ENCODE data around the gene ANGPTL2. TPM values are rescaled to one million over a fixed set of nuclear protein-coding genes. Genes with fewer than 3 reads are reported as not detected.

ANGPTL2 gene
- total RNA-seq, 4 donors from 2014 or later: 29.5 to 57.0 (median 41.3) TPM

DNA sequence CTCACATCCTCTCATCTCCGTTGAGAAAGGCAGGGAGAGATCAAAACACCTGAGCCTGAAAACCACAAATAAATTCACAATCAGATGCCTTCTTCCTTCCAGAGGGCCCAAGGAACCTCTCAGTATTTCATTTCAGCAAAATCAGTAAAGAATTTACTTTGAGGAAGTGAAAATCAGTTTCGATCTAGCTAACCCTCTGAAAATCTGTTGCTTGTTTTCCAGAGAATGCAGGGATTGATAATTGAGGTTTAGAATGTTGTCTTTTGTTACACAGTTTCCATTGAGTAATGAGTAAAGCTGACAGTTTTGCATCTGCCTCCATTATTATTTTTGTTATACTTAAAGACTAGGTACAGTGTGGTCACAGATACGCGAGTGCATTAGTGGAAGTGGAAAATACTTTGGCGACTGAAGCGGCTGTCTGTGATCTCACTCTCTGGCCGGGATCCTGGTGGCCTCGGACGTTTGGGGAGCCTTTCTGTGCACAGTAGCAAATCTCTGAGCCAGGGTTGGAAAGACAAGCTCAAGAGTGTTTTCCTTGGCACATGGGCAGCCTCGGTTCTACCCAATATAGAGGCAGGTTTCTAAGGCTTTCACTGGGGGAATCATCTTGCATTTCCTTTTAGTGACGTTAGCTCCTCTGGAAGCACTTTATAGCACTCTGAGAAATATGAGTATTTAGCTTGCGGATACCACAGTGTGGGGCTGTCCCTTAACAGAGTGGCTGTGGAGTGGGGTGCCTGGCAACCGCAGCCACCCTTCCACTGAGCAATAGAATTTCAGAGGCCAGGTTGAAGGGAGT is 32.2 kb upstream of the ANGPTL2 start:
- Histone ChIP-seq H3K27ac (replicated peaks in 1 of 4) (peak overlapping the region; percentile 60 to 77 (median 64)), H3K27me3 (no peaks in the 10 kb centered on the region), H3K4me1 (peaks cover 24 to 37% (median 30%) of the 10 kb centered on the region in 4 donors), H3K9me3 (no peaks in the 10 kb centered on the region), H3K36me3 (no peaks in the 10 kb centered on the region), H3K4me3 (peak overlapping the region; percentile 27 to 33 (median 30))
- intact Hi-C loops (cut with DNase I): loop anchor here (2.0 kb wide), 1 partner anchor 44 kb away; no protein-coding TSS in a partner anchor
- TF ChIP-seq POLR2AphosphoS5 (IDR thresholded peaks at IDR 0.05): peak; percentile 28 to 52
- TF ChIP-seq, protein P1, sequence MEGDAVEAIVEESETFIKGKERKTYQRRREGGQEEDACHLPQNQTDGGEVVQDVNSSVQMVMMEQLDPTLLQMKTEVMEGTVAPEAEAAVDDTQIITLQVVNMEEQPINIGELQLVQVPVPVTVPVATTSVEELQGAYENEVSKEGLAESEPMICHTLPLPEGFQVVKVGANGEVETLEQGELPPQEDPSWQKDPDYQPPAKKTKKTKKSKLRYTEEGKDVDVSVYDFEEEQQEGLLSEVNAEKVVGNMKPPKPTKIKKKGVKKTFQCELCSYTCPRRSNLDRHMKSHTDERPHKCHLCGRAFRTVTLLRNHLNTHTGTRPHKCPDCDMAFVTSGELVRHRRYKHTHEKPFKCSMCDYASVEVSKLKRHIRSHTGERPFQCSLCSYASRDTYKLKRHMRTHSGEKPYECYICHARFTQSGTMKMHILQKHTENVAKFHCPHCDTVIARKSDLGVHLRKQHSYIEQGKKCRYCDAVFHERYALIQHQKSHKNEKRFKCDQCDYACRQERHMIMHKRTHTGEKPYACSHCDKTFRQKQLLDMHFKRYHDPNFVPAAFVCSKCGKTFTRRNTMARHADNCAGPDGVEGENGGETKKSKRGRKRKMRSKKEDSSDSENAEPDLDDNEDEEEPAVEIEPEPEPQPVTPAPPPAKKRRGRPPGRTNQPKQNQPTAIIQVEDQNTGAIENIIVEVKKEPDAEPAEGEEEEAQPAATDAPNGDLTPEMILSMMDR (IDR thresholded peaks at IDR 0.05): no peak
- 26% methylated on average over 13 of the region's 13 CpGs for WGBS
- peak; percentile 93 for DNase-seq (ENCODE audit: extremely low spot score)

DNA sequence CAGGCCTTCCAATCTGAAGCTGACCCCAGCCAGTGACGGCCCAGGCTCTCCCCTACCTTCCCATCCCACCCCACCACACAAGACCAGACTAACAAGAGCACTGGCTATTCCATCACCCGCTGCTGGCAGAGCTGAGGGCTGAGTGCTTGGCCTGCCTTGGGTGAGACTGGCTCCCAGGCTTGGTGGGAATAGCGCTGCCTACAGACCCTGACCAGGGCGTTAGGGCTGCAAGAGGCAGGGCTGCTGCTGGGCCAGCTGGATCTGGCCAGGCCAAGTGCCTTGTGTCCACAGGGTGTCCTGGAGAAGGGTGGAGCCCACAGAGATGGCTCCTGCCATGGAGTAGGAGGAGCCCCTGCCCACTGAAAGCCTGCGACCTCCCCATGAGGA is 31.6 kb upstream of the ANGPTL2 start:
- Histone ChIP-seq H3K4me1 (peaks cover 18 to 31% (median 24%) of the 10 kb centered on the region in 4 donors), H3K27ac (replicated peaks in 1 of 4) (peak overlapping the region; percentile 60 to 77 (median 64)), H3K27me3 (no peaks in the 10 kb centered on the region), H3K4me3 (peak overlapping the region in 2 of 4 donors; percentile 30 to 33), H3K9me3 (no peaks in the 10 kb centered on the region), H3K36me3 (no peaks in the 10 kb centered on the region)
- WGBS: 97% methylated on average over 5 of the region's 5 CpGs
- intact Hi-C loops (cut with DNase I): loop anchor here (2.0 kb wide), 1 partner anchor 45 kb away; no protein-coding TSS in a partner anchor
- TF ChIP-seq, protein P1 (IDR thresholded peaks at IDR 0.05): no peak
- TF ChIP-seq POLR2A (IDR thresholded peaks at IDR 0.05; ENCODE audit: low read depth) (no peak), POLR2AphosphoS5 (IDR thresholded peaks at IDR 0.05) (no peak), EP300 (IDR thresholded peaks at IDR 0.05) (no peak)
- no peak for DNase-seq (ENCODE audit: extremely low spot score)

DNA sequence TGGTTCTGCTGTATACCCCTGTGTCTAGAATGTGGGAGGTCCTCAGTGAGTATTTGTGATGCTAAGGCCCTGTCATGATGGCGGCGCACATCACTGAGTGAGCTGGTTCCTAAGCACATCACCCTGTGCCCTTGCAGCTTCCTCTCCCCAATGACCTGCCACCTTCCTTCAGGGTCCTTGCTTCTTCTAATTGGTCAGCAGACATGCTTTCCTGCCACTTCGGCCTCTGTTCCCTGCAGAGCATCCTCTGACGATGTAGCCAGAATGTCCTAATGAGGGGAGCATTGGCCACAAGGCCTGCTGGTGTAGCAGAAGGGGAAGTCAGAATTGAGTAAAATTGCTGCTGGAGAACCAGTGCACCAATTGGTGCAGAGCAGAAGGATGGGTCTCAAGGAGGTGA is 31.1 kb upstream of the ANGPTL2 start:
- H3K4me1 ChIP-seq: peaks cover 18 to 28% (median 22%) of the 10 kb centered on the region in 4 donors
- no peak overlapping the region for H3K27ac ChIP-seq (replicated peaks in 1 of 4)
- no peak overlapping the region for H3K4me3 ChIP-seq
- no peaks in the 10 kb centered on the region for H3K27me3 ChIP-seq
- 74% methylated on average over 2 of the region's 4 CpGs for WGBS
- no peak for DNase-seq (ENCODE audit: extremely low spot score)
- intact Hi-C loops (cut with DNase I): no loop called here
- TF ChIP-seq POLR2AphosphoS5 (IDR thresholded peaks at IDR 0.05): no peak
- TF ChIP-seq, protein P1 (IDR thresholded peaks at IDR 0.05): no peak
- no peak for TF ChIP-seq EP300 (IDR thresholded peaks at IDR 0.05)
- no peaks in the 10 kb centered on the region for H3K36me3 ChIP-seq
- H3K9me3 ChIP-seq: no peaks in the 10 kb centered on the region

DNA sequence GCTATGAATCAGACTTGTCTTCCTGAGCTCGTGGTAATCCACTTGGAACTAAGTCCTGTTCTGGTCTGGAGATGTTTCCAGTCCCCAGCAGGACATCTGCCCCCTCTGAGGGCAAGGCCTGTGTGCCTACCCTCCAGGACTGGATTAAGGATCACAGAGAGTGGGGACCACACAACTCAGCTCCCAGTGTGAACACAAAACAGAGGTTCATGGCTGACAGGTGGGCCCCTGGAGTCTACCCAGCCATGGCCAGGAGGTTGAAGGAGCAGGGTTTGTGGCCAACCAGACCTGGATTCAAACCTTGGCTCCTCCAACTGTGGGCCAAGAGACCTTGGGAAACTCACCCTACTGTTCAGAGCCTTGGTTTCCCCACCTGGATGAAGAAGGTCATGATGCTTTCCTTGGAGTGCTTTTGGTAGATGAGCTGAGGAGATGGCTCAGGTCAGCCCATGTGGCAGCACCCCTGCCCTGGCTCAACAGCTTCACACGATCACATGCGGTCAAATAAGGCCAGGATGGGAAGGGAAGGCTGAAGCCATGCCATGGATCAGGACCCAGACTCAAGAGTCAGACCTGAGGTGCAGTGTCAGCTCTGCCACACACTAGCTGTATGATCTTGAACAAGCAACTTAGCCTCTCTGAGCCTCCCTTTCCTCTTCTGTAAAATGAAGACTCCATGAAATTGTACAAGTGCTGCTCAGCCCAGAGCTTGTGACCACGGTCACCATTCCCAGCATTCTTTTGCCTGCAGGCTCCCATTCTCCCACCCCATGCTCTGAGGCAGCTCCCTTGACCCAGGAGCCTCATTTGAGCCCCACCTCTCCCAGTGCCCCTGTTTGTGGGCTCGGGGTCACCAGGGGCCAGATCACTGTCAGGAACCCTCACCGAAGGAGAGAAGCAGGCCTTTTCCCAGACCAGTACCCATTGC is 27.3 kb upstream of the ANGPTL2 start:
- Histone ChIP-seq H3K9me3 (no peaks in the 10 kb centered on the region), H3K36me3 (no peaks in the 10 kb centered on the region), H3K27ac (replicated peaks in 1 of 4) (no peak overlapping the region), H3K4me3 (no peak overlapping the region), H3K27me3 (no peaks in the 10 kb centered on the region), H3K4me1 (peaks cover 10 to 16% (median 14%) of the 10 kb centered on the region in 4 donors)
- intact Hi-C loops (cut with DNase I): no loop called here
- peak; percentile 64 for DNase-seq (ENCODE audit: extremely low spot score)
- WGBS: 89% methylated on average over 5 of the region's 6 CpGs
- TF ChIP-seq EP300 (IDR thresholded peaks at IDR 0.05) (no peak), POLR2A (IDR thresholded peaks at IDR 0.05; ENCODE audit: low read depth) (no peak), POLR2AphosphoS5 (IDR thresholded peaks at IDR 0.05) (no peak)
- TF ChIP-seq, protein P1 (IDR thresholded peaks at IDR 0.05): no peak

All from esophagus muscularis mucosa (tissue), 4 donors.